Measurements from ENCODE around the gene MSRB1. TPM values are rescaled to one million over a fixed set of nuclear protein-coding genes. Genes with fewer than 3 reads are reported as not detected.
A peak's percentile ranks its signal among the peaks of the same experiment; 100 is the strongest.

The MSRB1 gene
- total RNA-seq, 1 donor from 2014 or later: 21.0 TPM

- H3K36me3 Mint-ChIP-seq (ENCODE audit: unreplicated experiment): peaks cover 12% of the 10 kb centered on the region
- H3K9me3 Mint-ChIP-seq (ENCODE audit: unreplicated experiment): no peaks in the 10 kb centered on the region
- H3K27ac Mint-ChIP-seq (ENCODE audit: unreplicated experiment): peak within 1 kb of the TSS; percentile 98
- TF ChIP-seq CTCF (IDR thresholded peaks at IDR 0.05): no peak
- H3K4me1 Mint-ChIP-seq (ENCODE audit: unreplicated experiment): peaks cover 24% of the 10 kb centered on the region
- H3K4me3 Mint-ChIP-seq (ENCODE audit: unreplicated experiment): peak within 1 kb of the TSS; percentile 94
- no peaks in the 10 kb centered on the region for H3K27me3 Mint-ChIP-seq (ENCODE audit: unreplicated experiment)
- peak; percentile 97 for DNase-seq (ENCODE audit: extremely low spot score, unreplicated experiment)
Observed at GRCh38 chr16:1971796-1972489, 28.9 kb upstream of the MSRB1 start, which contains the start of gene TBL3. TSS of gene TBL3 (plus strand) at chr16:1972053. CDS start at chr16:1972165, 112 bp downstream.

GRCh38 chr16:1968146-1968953 is 25.4 kb upstream of the MSRB1 start:
- DNase-seq (ENCODE audit: extremely low spot score, unreplicated experiment): no peak
- Mint-ChIP-seq H3K4me1 (ENCODE audit: unreplicated experiment) (peaks cover 37% of the 10 kb centered on the region), H3K27me3 (ENCODE audit: unreplicated experiment) (no peaks in the 10 kb centered on the region), H3K4me3 (ENCODE audit: unreplicated experiment) (no peak overlapping the region), H3K36me3 (ENCODE audit: unreplicated experiment) (peaks cover 10% of the 10 kb centered on the region), H3K9me3 (ENCODE audit: unreplicated experiment) (no peaks in the 10 kb centered on the region), H3K27ac (ENCODE audit: unreplicated experiment) (no peak overlapping the region)
- no peak for TF ChIP-seq CTCF (IDR thresholded peaks at IDR 0.05)

GRCh38 chr16:1966460-1966859 is 23.5 kb upstream of the MSRB1 start, which contains the start of gene RNF151:
TSS of gene RNF151 (plus strand) at chr16:1966856. CDS start at chr16:1966882, 26 bp downstream.
- no peak for DNase-seq (ENCODE audit: extremely low spot score, unreplicated experiment)
- Mint-ChIP-seq H3K27ac (ENCODE audit: unreplicated experiment) (peak within 1 kb of the TSS; percentile 92), H3K4me1 (ENCODE audit: unreplicated experiment) (peaks cover 33% of the 10 kb centered on the region), H3K27me3 (ENCODE audit: unreplicated experiment) (no peaks in the 10 kb centered on the region), H3K9me3 (ENCODE audit: unreplicated experiment) (no peaks in the 10 kb centered on the region), H3K4me3 (ENCODE audit: unreplicated experiment) (peak within 1 kb of the TSS; percentile 87), H3K36me3 (ENCODE audit: unreplicated experiment) (peaks cover 9% of the 10 kb centered on the region)
- TF ChIP-seq CTCF (IDR thresholded peaks at IDR 0.05): no peak

GRCh38 chr16:1965396-1966001 is 22.5 kb upstream of the MSRB1 start:
- peaks cover 14% of the 10 kb centered on the region for H3K36me3 Mint-ChIP-seq (ENCODE audit: unreplicated experiment)
- H3K4me1 Mint-ChIP-seq (ENCODE audit: unreplicated experiment): peaks cover 36% of the 10 kb centered on the region
- H3K4me3 Mint-ChIP-seq (ENCODE audit: unreplicated experiment): peak overlapping the region; percentile 87
- DNase-seq (ENCODE audit: extremely low spot score, unreplicated experiment): no peak
- no peak for TF ChIP-seq CTCF (IDR thresholded peaks at IDR 0.05)
- no peaks in the 10 kb centered on the region for H3K27me3 Mint-ChIP-seq (ENCODE audit: unreplicated experiment)
- no peaks in the 10 kb centered on the region for H3K9me3 Mint-ChIP-seq (ENCODE audit: unreplicated experiment)
- peak overlapping the region; percentile 92 for H3K27ac Mint-ChIP-seq (ENCODE audit: unreplicated experiment)

All from osteocyte (in vitro differentiated cells).